Caki2 (cell line): ENCODE measurements around the gene FAM227A. TPM values are rescaled to one million over a fixed set of nuclear protein-coding genes. Genes with fewer than 3 reads are reported as not detected.

ENCODE experiments used
- DNase-seq: peaks from one replicate; pipeline ENCODE4 v3.0.0-alpha.2; 2015; ENCODE audit warnings: low read depth
- in situ Hi-C: cut with HindIII; loops from 2 replicates; pipeline ENCODE4 v1.10.0; 2016; ENCODE audit warnings: low sequenced_read_pairs, low pct_unique_long_range_greater_than_20kb, mixed read lengths
- total RNA-seq: library from RNA; depleted of rRNA; stranded (reverse); fragments of >200 nt; shearing (Covaris generic); gene quantifications from 2 replicates; pipeline ENCODE4 v1.2.3, GENCODE V29; 2014; ENCODE audit warnings: low replicate concordance; rRNA removed

The FAM227A gene
- total RNA-seq, 1 experiment from 2014 or later = 0.24 TPM

- in situ Hi-C loops = no loop called here
- no peak for DNase-seq
Measured at GRCh38 chr22:38569181-38569971, 86.8 kb downstream of the FAM227A start.

GRCh38 chr22:38567531-38568285 is 88.5 kb downstream of the FAM227A start:
- no peak for DNase-seq
- in situ Hi-C loops = no loop called here

DNA sequence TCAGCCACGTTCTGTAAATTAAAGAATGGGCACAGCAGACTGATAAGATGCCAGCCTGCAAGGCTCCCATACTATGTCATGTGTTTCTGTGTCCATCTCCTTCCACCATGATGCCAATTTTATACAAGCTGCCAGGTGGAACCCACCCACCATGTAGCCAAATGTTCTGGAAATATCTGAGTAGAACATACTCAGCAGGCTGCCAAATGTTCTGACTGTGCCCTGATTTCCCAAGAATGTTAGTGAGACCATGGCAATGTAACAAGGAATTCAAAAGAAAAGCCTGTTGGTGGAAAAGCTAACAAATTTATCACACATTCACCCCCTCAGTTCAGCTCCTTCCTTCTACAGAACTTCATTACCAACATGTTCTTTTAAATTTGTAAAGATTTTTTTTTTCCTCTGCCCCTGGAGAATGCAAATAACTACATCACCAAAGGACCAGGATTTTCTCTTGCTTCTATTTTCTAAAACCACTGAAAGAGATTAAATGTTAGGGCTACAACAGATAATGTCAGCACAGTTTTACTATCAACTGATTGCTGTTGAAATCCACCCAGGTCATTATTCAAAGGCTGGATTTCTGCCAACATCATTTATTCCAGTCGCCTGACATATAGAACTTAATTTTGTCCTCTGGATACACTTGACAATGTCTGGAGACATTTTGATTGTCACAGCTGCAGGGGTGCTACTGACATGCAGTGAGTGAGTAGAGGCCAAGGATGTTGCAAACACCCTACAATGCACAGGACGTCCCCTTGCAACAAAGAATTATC is 89.3 kb downstream of the FAM227A start:
- in situ Hi-C loops = no loop called here
- DNase-seq = no peak

DNA sequence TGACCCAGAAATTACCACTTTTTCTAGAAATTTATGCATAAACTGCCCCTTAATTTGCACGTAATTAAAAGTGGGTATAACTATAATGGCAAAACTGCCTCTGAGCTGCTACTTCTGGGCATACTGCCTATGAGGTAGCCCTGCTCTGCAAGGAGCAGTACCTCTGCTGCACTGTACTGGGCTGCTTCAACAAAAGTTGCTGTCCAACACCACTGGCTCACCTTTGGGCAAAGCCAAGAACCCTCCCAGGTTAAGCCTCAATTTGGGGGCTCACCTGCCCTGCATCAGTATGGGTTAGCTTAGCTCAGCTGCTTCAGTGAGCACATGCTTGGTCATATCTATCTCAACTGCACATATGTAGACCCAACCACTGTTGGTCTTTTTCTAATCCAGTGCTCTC is 90.8 kb downstream of the FAM227A start:
- no peak for DNase-seq
- in situ Hi-C loops = no loop called here

DNA sequence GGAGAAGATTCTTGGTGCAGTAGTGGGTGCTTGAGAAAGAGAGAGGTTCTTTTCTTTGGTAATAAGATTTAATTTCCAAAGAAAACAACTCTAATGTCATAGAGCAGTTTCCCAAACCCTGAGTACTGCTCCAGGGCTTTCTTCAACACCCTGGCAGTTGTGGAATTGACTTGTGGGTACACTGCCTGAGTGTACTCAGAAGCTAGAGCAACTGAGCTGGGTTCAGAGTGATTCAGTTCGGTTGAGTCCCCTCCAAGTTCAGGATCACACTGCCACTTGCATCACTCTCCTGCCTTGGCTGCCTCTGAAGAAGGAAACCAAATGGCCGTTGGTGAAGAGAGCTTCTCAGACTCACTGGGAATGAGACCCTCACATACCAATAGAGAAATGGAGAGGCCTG is 91.5 kb downstream of the FAM227A start:
- DNase-seq = no peak
- in situ Hi-C loops = no loop called here

DNA sequence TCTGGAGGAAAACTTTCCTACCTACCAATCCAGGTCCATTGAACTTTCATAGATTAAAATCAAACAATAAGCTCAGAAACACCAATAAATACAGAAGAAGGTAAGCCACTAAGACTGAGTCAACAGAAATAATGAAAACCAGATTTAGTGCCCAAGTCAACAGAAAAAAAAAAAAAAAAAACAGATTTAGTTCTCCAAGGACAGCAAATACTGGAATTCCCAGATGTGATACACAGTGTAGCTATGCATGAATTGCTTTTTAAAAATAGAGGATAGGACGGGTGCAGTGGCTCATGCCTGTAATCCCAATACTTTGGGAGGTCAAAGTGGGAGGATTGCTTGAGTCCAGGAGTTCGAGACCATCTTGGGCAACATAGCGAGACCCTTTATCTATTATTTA is 101.9 kb downstream of the FAM227A start:
- peak; percentile 30 for DNase-seq
- in situ Hi-C loops = no loop called here

DNA sequence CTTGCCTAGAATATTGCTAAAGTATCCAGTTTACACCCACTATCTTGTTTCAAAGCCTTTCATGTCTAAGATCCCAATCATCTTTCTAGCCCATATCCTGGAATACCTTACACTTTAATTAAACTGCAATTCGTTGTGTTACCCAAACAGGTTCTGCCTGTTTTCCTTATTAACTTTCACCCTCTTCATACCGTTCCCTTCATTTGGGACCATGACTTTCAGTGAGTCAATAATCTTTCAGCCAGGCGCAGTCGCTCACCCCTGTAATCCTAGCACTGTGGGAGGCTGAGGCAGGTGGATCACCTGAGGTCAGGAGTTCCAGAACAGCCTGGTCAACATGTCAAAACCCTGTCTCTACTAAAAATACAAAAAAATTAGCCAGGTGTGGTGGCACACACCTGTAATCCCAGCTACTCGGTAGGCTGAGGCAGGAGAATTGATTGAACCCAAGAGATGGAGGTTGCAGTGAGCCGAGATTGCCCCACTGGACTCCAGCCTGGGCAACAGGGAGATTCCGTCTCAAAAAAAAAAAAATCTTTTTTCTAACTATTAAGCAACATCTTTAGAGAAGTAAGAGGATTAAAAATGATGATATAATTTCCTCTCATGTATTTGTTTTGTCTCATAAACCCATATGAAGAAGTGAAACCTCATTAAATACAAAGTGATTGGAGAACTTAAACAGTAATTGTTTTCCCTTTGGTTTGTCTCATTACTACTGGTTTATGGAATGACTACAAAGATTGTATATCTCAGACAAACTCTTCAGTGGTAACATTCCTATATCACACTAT is 106.9 kb downstream of the FAM227A start:
- in situ Hi-C loops = no loop called here
- no peak for DNase-seq

DNA sequence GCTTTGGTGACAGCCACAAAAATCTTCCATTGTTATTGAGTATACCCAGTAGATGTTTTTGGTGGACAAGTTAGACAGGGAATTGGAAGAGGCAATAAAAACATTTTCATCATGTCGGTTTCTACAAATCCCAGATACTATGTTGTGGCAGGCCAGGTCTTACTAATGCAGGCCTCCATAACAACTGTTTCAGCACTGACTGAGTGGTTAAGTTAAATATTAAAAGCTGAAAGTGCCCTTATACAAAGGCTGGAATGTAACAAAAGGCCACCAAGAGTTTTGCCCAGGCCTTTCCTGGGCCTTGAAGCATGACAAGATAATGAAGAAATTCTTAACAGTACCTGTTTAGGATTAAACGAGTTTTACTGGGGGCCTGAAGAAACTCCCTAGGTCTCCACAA is 115.5 kb downstream of the FAM227A start:
- DNase-seq = peak; percentile 62
- in situ Hi-C loops = no loop called here

DNA sequence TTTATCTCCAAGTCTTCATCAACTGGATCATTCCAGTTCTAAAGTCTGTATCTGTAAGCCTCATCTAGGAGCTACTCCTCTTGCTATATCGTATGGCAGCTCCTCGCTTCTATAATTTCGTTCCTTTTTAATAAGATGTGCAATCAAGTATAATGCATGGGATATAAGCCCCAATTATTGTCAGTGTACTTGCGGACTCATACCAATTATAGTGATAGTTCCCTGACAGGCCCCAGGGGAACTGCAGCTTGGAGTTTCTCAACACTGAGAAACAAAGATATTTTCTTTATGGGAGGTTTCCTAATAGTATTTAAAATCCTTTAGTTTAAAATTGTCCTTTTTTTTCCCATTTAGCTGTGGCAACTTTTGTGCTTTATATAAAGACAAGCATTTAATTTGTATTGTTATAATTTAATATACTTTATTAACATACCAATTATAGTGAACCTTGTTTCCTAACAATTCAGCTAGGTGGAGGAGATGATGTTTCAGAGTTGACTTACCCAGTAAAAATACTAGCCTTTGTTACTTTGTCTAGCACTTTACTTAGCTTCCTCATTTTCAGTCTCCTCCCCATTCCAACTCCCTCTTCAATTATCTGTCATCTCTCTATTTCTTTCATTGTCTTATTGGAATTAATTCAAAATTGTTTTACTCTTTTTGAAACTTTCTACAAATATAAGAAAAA is 124.8 kb downstream of the FAM227A start:
- DNase-seq = no peak
- in situ Hi-C loops = no loop called here

Other genes with a start within 250 kb of the FAM227A start
- 0.20 and 1.5 TPM in 2 replicates for gene KCNJ4, start 201.2 kb downstream of the FAM227A start, total RNA-seq
- 198 and 250 TPM in 2 replicates for gene KDELR3, start 188.3 kb downstream of the FAM227A start, total RNA-seq
- gene DDX17, start 150.1 kb downstream of the FAM227A start, total RNA-seq = 214 and 378 TPM in 2 replicates
- 2.5 and 19.8 TPM in 2 replicates for gene DMC1, start 86.2 kb downstream of the FAM227A start, total RNA-seq
- gene CBY1, start 246 bp upstream of the FAM227A start, total RNA-seq = 45.1 and 84.5 TPM in 2 replicates
- 124 and 162 TPM in 2 replicates for gene TOMM22, start 25.6 kb upstream of the FAM227A start, total RNA-seq
- 88.1 and 113 TPM in 2 replicates for gene JOSD1, start 44.6 kb upstream of the FAM227A start, total RNA-seq
- gene GTPBP1, start 49.6 kb upstream of the FAM227A start, total RNA-seq = 14.0 and 19.3 TPM in 2 replicates
- 96.0 and 110 TPM in 2 replicates for gene SUN2, start 99.6 kb upstream of the FAM227A start, total RNA-seq
- 48.0 and 49.9 TPM in 2 replicates for gene DNAL4, start 137.8 kb upstream of the FAM227A start, total RNA-seq
- gene NPTXR, start 187.6 kb upstream of the FAM227A start, total RNA-seq = 6.2 and 6.7 TPM in 2 replicates
- gene CBX6, start 215.8 kb upstream of the FAM227A start, total RNA-seq = 59.5 and 63.9 TPM in 2 replicates